GM20431 (cell line): ENCODE data around the gene EPHA4.

ENCODE experiments used
- in situ Hi-C: fragments of 300-500 bp; cut with MseI, MboI; formaldehyde crosslinking; loops from one replicate; pipeline ENCODE4 v1.15.0; 2020; ENCODE audit warnings: low sequenced_read_pairs; ENCODE audit not compliant: unreplicated experiment

EPHA4 gene

DNA sequence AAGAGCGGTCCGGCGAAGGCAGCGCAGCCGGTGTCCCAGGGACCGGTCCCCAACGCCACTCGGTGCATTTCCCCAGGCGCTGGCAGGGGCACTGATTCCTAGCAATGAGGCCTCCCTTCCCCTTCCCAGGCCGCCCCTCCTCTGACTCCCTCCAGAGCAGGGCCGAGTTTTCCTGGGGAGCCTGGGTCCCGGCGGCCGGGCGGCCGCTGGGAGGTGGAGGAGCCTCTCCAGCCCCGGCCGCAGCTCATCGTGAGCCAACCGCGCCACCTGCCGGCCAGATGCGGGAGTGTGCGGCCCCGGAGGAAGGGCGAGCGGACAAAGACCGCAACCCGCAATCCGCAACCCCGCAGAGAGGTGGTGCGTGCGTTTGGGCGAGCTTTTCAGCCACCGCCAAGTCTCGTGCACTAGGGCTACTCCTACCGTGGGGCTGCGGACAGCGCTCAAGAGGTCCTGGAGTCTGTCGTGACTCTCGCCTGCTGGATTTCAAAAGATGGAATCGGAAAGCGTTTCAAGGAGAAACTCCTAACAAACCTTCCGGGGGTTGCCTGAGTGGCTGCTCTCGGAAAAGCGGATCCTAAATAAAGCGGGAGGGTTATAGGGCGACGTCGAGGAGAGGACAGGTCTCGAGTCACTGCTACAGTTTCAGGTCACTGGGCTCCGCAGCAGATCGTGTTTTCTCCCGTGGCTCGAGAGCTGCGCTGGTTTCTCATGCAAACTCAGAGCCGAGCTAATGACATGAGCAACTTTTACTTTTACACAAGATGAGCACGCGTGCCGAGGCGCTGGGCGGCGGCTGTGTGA, 1.5 kb upstream of the EPHA4 start:
- in situ Hi-C loops: loop anchor here (10.0 kb wide), 1 partner anchor 889 kb away; no protein-coding TSS in a partner anchor

DNA sequence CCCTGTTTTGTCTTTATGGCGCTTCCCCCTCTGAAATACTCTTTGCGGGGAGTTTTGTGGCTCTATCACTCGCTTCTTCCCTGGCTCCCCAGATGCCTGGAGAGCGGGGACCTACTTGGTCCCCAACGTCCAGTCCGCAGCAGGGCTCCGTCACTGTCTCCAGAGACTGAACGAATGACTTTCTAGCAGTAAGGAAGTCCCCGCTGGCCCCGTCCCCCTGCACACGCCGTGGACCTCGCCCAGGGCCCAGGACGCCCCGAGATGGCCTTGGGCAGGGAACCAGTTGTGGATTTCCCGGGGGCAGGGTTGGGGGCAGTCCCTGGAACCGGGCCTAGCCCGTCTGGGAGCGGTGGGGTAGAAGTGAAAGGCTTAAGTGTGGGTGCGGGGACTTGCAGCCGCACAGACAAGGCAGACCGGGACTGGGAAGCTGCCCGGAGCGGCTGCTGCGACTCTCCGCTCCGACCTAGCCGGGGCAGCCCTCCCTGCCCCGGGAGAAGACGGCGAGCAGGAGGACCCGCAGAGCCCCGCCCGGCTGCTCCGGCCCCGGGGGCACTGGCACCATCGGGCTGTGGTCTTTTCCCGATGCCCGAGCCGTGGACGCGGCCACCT, 821 bp upstream of the EPHA4 start:
- in situ Hi-C loops: loop anchor here (10.0 kb wide), 1 partner anchor 888 kb away; no protein-coding TSS in a partner anchor

DNA sequence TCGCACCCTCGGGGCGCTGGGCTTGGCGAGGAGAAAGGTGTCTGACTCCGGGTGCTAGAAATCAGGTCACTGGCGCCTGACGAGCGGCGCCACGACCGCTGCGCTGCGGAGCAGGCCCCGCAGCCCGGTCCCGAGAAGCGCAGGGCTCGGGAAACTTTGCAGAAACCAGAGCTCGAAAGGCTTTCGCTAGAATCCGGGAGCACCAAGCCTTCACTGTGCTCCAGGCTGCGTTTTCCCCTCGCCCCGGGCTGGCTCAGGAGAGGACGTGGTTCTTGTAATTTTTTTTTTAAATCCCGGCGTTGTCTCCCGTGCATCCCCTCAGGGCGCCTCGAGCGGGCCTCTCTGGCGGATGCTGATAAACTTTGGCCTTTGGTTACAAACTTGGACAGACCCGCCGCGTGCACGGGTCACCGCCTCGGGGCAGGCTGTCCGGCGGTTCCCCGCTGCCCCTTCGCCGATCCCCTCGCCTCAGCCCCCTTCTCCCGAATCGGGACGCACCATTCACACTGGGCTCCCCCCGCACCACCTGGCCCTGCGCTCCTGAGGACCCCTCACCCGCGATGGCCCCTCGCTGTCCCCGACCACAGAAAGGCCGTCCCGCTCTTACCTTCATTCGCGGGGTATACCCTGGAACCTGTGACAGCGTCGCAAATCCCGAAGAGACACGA, 419 bp downstream of the EPHA4 start:
- in situ Hi-C loops: loop anchor here (10.0 kb wide), 1 partner anchor 887 kb away; no protein-coding TSS in a partner anchor

DNA sequence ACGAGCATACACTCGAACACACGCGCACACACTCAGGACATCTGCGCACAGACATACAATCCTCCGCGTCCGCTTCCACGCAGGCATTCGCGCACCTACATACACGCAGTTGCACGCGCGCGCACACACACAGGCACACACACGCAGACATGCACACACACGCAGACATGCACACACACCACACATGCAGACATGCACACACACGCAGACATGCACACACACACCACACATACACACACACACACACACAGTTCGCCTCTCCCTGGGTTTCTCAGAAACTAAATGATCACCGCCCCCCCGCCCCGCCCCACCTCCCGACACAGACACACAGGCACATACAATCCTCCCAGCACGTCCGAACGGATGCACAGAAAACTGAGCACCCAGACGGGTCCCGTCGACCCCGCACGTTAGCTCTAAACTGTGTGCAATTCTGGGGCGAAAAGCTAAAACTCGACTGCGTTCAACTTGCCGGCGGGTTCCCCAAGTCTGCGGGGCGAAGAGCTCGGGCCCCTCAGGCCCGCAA, 1.0 kb downstream of the EPHA4 start:
- in situ Hi-C loops: loop anchor here (10.0 kb wide), 1 partner anchor 886 kb away; no protein-coding TSS in a partner anchor

DNA sequence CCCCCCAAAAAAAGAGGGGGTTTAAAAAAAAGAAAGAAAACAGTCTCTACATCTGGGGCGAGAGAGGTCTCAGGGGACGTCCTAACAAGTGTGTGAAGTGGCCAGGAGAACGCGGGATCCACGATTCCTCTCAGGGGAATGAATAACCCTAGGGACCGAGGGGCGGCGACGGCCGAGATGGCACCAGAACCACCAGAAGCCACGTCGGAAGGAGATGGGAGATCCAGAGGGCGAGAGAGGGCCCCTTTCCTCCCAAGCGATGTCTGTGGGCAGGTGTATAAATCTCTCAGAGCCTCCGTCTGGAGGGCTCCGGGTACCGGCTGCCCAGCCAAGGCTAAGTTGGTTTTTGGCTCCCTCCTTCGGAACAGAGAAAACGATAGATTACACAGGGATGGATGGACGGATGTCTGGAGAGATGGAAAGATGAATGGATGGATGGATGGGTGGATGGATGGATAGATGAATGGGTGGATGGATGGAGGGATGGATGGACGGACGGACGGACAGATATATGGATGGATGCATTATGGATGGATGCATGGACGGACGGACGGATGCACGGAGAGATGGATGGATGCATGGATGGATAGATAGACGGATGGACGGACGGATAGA, 1.7 kb downstream of the EPHA4 start:
- in situ Hi-C loops: loop anchor here (10.0 kb wide), 1 partner anchor 886 kb away; no protein-coding TSS in a partner anchor

DNA sequence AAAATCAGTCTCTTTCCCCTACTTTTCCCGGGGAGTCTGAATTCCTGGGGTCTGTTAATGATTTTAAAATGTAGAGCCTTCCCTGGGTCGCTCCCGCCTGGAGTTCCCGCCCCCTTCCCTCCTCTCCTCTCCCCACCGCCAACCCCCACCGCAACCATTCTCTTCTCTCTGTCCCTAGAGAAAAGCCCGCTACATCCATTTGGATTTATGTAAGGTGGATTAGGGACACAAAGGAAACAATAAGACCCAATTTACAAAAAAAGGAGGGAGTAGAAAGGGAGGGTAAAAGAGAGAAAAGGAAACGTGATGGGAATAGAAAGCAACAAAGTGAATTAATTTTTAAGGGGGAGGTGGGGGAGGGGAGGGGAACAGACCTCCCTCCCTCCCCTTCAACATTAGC, 2.2 kb downstream of the EPHA4 start:
- in situ Hi-C loops: loop anchor here (10.0 kb wide), 1 partner anchor 885 kb away; no protein-coding TSS in a partner anchor

DNA sequence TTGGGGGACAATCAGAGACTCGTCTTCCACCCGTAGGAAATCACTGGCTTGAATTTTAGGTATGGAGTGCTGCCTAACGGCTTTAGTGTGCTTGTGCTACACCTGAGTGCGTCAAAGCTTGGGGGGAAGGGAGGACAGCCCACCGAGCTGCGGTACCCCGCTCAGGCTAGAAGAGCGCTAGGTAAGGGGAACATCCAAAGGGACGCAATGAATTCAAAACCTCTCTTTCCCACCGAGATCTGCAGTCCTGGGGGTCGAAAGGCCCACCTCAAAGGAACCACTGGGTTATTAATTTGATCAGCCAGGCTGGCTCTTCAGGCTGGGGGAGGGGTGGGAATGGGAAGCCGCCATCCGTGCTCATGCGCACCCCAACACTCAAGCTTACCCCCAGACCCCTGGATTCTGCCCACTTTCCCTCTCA, 2.7 kb downstream of the EPHA4 start:
- in situ Hi-C loops: no loop called here

DNA sequence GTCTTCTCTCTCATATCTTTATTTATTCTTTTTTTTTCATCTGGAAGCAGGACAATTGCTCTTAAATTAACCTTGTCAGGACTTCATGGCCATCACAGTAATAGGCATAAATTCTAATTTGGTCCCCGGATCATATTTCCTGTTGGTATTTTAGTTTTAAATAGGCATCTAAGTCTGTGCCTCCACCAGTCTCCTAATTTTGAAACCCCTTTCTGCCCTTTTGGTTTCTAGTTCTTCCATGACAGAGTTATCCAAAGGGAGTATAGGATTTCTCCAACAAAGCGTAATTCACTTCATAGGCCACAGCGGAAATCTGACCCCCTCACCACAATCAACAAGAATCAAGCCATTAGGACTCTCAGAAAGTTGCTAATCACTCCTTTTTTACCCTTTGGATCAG, 3.8 kb downstream of the EPHA4 start:
- in situ Hi-C loops: no loop called here

DNA sequence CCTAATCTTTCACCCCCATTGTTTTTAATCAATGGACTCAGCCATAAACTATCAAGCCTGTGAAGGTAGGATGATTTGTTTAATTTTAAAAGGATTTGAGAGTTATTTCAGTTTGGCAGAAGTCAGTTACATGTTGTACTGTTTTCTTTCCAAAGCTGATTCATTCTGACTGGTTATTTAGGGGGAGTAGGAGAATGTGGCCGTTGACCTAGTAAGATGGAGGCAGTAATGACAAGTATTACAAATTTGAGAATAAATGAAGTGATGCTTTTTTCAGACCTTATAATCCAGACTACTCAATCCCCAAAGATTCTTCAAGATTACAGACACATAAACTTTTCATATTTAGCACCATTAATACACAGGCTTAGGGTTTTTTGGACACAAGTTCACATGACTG, 4.3 kb downstream of the EPHA4 start:
- in situ Hi-C loops: no loop called here

DNA sequence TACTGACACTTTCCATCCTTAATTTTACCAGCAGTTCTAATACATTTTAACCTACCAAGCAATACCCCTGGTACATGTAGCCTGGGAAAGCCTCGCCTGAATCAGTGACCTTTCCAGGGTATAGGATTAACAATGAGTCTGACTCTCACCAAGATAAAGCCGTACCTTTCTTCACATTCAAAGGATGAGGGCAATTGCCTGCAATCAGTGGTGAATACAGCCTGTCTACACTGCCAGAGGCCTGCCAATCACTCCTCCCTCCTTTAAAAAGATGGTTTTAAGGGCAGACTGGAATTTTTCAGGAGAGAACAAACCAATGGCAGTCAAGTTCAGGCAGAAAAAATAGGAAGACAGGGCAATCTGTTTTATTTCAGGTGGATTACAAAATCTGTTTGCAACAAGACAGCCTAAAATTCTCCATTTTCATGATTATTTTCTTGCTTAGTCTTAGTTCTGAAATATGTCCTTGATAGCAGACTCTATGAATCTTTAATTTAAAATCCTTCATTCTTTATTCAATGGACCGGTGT, 4.8 kb downstream of the EPHA4 start:
- in situ Hi-C loops: no loop called here

DNA sequence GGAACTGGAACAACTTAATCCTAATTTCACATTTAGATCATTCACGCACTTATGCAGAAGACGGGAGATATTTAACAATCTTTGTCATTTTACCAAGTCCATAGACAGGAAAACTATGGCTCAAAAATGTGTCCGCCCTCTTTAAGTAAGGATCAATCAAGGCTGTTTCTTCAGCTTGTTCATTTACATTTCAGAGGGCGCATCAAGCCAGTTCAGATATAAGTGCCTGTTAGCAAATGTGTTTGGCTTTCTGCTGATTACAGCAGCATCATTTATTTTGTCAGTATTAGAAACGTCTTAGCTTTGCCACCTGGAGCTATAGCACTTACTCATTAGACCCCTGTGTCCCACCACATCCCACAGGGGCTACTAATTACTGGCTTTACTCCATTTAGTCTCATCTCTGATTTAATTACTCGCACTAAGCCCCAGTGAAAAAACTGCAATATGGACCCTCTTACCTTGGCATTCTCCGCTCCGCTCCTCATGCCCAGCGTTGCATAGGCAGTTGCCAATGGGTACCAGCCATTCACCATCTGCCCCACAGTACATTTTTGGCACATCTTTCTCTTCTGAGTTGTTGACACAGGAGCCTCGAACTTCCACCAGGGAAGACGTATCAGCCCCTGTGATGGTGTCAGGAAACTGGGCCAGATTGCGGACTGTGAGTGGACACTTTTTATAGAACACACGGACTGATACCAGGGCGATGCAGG, 8.7 kb downstream of the EPHA4 start:
- in situ Hi-C loops: no loop called here

DNA sequence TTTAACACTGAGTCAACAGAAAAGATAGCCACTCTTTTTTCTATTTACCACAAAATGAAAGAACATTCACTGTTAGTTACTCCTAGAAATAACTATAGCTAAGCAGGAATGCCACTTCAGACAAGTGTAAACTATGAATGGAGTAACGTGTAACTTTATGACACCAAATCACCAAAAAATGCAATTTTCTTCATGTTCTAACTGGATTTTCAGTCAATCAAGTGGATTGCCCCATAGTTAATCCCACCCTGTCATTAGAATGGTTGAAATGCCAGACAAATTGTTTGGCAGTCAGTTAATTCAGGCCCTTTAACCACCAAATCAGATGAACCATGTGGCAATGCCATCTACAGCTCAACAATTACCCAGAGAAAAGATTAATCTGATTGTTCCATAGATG, 9.9 kb downstream of the EPHA4 start:
- in situ Hi-C loops: no loop called here

DNA sequence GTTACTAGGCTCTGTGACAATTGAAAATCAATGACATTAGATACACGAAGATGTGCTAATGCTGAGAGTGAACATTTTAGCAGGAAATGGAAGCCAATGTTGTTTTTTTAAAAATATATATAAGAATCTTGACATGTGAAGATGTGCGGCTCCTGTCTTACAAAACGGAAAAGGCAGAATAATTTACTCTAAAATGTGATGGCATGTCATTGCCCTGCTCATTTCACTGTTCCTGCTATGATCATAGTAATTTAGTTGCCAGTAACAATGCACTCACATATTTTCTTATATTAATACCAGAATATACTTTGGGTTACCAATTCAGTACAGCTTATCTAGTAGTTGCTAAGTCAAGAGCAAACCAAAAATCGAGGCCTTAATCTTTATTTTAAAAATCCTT, 10.3 kb downstream of the EPHA4 start:
- in situ Hi-C loops: no loop called here

DNA sequence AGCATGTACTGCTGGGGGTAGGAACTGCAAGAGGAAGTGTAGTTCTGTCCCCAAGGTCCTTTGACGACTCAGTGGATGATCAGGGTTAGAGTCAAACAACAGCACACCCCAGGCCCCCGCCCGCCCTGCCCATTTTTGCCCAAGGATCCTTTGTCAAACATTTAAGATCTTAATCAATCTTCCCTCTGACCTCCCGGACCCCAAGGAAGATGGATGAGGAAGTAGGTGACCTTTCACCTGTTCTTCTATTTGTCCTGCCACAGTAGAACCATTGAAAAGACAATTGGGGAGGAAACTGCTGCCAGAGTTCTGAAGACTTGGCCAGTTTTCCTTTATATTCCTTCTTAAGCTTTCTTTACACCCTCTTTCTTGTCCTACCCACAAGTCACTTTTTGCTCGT, 12.1 kb downstream of the EPHA4 start:
- in situ Hi-C loops: no loop called here

DNA sequence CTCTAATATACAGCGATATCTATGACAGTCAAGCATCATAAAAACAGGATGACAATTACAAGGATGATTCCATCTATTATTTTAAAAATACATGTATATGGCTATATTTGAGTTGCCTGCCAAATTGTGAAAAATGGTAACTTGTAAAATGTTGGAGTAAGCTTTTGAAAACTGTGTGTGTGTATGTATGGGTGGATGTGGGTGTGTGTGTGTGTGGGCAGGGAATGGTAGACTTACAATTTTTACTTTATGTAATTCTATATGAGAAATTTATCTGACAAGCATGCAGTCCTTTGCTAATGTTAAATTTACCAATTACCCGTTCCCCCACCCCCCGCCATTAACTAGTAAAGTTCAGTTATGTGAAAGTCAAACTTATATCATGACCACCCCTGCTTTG, 14.0 kb downstream of the EPHA4 start:
- in situ Hi-C loops: no loop called here

DNA sequence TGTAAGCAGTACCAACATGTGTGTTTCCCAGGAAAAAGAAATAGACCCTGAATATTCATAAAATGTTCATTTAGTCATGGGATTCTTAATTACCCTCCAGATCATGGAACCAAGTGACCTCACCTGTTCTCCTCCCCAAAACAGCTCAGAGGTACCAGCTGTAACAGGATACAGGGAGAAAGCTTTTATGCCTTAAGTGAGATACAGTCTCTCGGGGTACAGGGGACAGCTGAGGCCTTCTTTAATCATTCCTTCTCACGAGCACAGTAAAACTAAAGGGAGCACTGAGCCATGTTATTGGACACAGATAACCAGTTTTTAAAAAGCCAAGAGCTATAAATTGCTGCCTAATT, 16.6 kb downstream of the EPHA4 start:
- in situ Hi-C loops: no loop called here

DNA sequence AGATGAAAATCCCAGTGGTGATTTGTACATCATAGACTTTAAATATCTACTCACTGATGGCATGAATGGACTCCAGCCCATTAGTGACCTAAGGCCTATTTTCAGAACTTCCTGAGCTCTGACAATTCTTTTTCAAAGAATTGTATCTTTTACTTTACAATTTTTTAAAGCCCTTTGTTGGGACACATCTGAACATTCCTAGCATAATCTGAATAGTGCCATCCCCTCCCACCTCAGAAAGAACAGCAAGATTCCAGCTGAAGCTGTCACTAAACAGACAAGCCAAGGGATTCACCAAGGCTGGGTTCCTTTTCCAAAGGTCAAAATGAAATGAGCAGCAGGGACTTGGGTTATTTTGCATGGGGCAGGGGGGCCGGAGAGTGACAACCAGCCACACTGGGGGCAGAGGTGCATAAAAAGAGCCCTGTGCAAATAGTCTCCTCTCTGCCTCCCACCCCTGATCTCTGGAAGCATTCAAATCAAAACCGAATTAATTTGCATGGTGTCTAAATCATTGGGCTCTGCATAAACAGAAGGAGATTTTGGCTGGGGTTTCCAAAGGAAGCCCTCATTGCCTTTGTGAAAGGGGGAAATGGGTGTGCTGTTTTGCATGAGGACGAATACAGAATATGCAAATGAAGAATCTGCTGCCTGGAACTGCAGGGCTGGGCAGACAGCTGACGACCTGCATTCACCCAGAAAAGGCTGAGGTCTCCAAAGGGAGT, 17.2 kb downstream of the EPHA4 start:
- in situ Hi-C loops: no loop called here

DNA sequence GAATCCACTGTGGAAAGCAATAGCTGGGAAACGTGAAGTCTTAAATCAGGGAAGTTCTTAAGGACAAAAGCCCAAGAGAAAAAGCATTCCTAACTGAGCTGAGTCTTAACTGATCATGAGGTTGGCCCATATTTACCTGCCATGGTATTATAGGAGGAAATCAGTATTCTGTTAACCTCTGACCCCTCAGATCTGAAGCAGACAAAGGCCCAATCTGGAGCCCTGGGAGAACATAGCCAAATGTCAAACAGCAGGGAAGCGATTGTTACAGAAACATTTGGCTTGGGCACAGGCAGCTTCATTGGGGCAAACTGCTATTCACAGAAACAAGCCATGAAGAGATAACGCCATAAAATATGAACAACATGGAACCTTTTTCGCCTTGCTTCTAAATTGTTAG, 18.8 kb downstream of the EPHA4 start:
- in situ Hi-C loops: no loop called here

DNA sequence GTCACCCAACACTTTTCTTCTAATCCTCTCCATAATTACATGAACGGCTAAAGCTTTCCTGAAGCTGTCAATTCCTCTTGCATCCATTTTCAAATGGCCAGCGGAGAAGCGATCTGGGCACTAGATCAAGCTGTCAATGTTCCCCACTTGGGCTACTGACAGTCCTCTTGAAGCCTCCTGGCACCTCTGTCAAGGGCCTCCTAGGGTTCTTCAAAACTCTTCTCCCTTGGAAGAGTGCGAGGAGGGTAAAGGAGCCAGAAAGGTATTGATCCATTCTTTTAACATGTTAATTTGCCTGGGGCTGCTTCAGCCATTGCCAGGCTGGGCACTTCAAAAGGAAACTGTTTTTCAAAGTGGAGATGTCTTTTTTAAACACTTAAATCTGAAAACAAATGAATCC, 19.8 kb downstream of the EPHA4 start:
- in situ Hi-C loops: no loop called here
